Aorta (tissue), 5 donors: ENCODE measurements around the gene PKD1. TPM values are rescaled to one million over a fixed set of nuclear protein-coding genes. Genes with fewer than 3 reads are reported as not detected.

Source experiments
- ATAC-seq: fragments of 200-7000 bp; cut with Tn5 transposase; one replicate; pipeline ENCODE4 v1.9.1; 2022; ENCODE audit warnings: moderate library complexity; ENCODE audit not compliant: low FRiP score
- DNase-seq, 2 donors: peaks; one replicate each; pipeline ENCODE4 v3.0.0-alpha.2; 2020
- H3K27ac ChIP-seq, 2 donors: one replicate each; pipeline ENCODE4 v1.5.1; 2013; ENCODE audit warnings: low read length in 2 of 2, mild to moderate bottlenecking in 2 of 2, moderate library complexity in 2 of 2, control low read depth in 1 of 2, inconsistent platforms in 1 of 2, low read depth in 1 of 2
- H3K27me3 ChIP-seq, 2 donors: one replicate each; pipeline ENCODE4 v1.6.1; 2013; ENCODE audit warnings: control low read depth in 1 of 2, low read length in 1 of 2, mild to moderate bottlenecking in 1 of 2, moderate library complexity in 1 of 2; ENCODE audit not compliant: insufficient read depth in 2 of 2, control insufficient read depth in 1 of 2
- H3K36me3 ChIP-seq, 2 donors: one replicate each; pipeline ENCODE4 v1.6.1; 2013; ENCODE audit warnings: control low read depth in 1 of 2, low read length in 1 of 2, mild to moderate bottlenecking in 1 of 2; ENCODE audit not compliant: insufficient read depth in 2 of 2, control insufficient read depth in 1 of 2
- H3K4me1 ChIP-seq, 2 donors: one replicate each; pipeline ENCODE4 v1.6.1; 2013; ENCODE audit warnings: low read length in 2 of 2, control low read depth in 1 of 2, mild to moderate bottlenecking in 1 of 2, moderate library complexity in 1 of 2; ENCODE audit not compliant: insufficient read depth in 2 of 2, control insufficient read depth in 1 of 2
- H3K4me3 ChIP-seq, 2 donors: one replicate each; pipeline ENCODE4 v1.5.1; 2013; ENCODE audit warnings: low read length in 2 of 2, control low read depth in 1 of 2, mild to moderate bottlenecking in 1 of 2
- H3K9me3 ChIP-seq: one replicate; pipeline ENCODE4 v1.6.1; 2013; ENCODE audit warnings: mild to moderate bottlenecking, low read length; ENCODE audit not compliant: control insufficient read depth
- WGBS, 2 donors: extraction: QIAGEN DNeasy Blood & Tissue Kit; methylation state at CpG; one replicate each; pipeline ENCODE4 v1.1.7; 2013; 5-methylcytosine and 5-hydroxymethylcytosine counted together
- intact Hi-C, 2 donors: fragments of 100-400 bp; cut with DNase I; formaldehyde crosslinking; loops; one replicate each; pipeline versions ENCODE4 v1.14.2 to v1.15.0; 2022
- polyA plus RNA-seq, 2 donors: library from polyadenylated mRNA; stranded (reverse); fragments of 200-250 nt; gene quantifications; one replicate each; pipeline ENCODE4 v1.2.3, GENCODE V29; 2013
- total RNA-seq, 2 donors: library from RNA; stranded (reverse); fragmentation: NEBNext Ultra II Directional; extraction: Animal tissue kit (Norgen Biotek cat#: 25700); gene quantifications; one replicate each; pipeline ENCODE4 v1.2.1, GENCODE V29; 2021
- donor health status: healthy with polysubstance abuse.
- donor health status: Bipolar disorder and iron deficiency.
- donor health status: DM: no; HTN: no; CAD: no.
- donor health status: DM: no; HTN: no; CAD: no.
- donor health status: DM: yes; HTN: yes; CAD: no.

Gene PKD1
- total and polyA plus RNA-seq, 4 donors, result 42.8 to 337 (median 297) TPM

GRCh38 chr16:2155091-2155950 lies 19.6 kb upstream of the PKD1 start, which contains the start of gene TRAF7:
TSS of gene TRAF7 (plus strand) at chr16:2155782. CDS start at chr16:2163921, 8,139 bp downstream.
- H3K4me3 ChIP-seq, result peak within 1 kb of the TSS; percentile 58 to 72
- 0% methylated on average over 57 to 94 of the region's 94 CpGs for WGBS, 2 donors
- ATAC-seq, result peak; percentile 95
- no peaks in the 10 kb centered on the region for H3K9me3 ChIP-seq
- DNase-seq, result peak; percentile 99
- H3K27me3 ChIP-seq, result no peaks in the 10 kb centered on the region
- intact Hi-C loops, result loop anchor here (1.0 to 10.0 kb wide), 2 partner anchors 68 to 99 kb away; partner anchors contain the start of genes E4F1 (in 1 of the 2) and ECI1 (in 1 of the 2)
- H3K4me1 ChIP-seq, result no peaks in the 10 kb centered on the region
- no peaks in the 10 kb centered on the region for H3K36me3 ChIP-seq
- peak within 1 kb of the TSS in 1 of 2 donors; percentile 33 for H3K27ac ChIP-seq

DNA sequence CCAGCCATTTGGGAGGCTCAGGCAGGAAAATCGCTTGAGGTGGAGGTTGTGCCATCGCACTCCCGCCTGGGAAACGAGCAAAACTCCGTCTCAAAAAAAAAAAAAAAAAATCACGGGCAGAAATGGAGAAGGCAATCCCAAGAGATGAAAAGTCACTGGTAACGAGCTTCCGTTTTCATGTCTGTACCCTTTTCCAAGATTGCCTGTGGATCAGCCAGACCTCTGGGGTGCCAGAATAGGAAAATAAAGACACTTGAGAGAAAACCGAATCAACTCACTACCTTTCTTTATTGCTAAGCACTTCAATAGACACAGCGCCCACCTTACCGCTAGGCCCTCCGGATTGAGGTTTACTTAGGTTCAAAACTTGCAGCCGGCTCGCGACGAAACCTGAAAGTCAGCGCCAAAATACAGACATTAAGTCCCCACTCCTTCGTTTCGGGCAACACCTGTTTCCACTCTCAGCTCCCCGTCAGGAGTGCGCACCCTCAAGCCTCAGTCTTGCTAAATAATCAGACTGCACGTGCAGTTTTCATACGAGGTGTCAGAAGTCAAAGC lies 18.9 kb upstream of the PKD1 start:
- H3K4me1 ChIP-seq, result no peaks in the 10 kb centered on the region

GRCh38 chr16:2152695-2153506 lies 17.2 kb upstream of the PKD1 start:
- Histone ChIP-seq H3K27ac (peak overlapping the region in 1 of 2 donors; percentile 10), H3K4me1 (no peaks in the 10 kb centered on the region), H3K27me3 (no peaks in the 10 kb centered on the region), H3K9me3 (no peaks in the 10 kb centered on the region), H3K36me3 (no peaks in the 10 kb centered on the region), H3K4me3 (peak overlapping the region in 1 of 2 donors; percentile 20)
- 20 to 26% methylated on average over 25 of the region's 25 CpGs for WGBS, 2 donors
- intact Hi-C loops, result loop anchor here in 1 of 2 donors (5.0 to 10.0 kb wide), 2 partner anchors 102 to 131 kb away; partner anchors contain the start of gene ECI1
- peak in 1 of 2 donors; percentile 80 for DNase-seq
- ATAC-seq, result no peak

More for the DNA sequence above, 18.9 kb upstream of the PKD1 start:
- peak in 1 of 2 donors; percentile 72 for DNase-seq
- H3K27ac ChIP-seq, result no peak overlapping the region
- H3K36me3 ChIP-seq, result no peaks in the 10 kb centered on the region
- ATAC-seq, result no peak
- no peaks in the 10 kb centered on the region for H3K9me3 ChIP-seq
- no peaks in the 10 kb centered on the region for H3K27me3 ChIP-seq
- intact Hi-C loops, result loop anchor here (1.0 to 10.0 kb wide), 3 partner anchors 69 to 132 kb away; partner anchors contain the start of genes E4F1 (in 1 of the 2) and ECI1 (in 1 of the 2)
- H3K4me3 ChIP-seq, result peak overlapping the region; percentile 58 to 72
- 2% methylated on average over 23 of the region's 23 CpGs for WGBS, 2 donors

DNA sequence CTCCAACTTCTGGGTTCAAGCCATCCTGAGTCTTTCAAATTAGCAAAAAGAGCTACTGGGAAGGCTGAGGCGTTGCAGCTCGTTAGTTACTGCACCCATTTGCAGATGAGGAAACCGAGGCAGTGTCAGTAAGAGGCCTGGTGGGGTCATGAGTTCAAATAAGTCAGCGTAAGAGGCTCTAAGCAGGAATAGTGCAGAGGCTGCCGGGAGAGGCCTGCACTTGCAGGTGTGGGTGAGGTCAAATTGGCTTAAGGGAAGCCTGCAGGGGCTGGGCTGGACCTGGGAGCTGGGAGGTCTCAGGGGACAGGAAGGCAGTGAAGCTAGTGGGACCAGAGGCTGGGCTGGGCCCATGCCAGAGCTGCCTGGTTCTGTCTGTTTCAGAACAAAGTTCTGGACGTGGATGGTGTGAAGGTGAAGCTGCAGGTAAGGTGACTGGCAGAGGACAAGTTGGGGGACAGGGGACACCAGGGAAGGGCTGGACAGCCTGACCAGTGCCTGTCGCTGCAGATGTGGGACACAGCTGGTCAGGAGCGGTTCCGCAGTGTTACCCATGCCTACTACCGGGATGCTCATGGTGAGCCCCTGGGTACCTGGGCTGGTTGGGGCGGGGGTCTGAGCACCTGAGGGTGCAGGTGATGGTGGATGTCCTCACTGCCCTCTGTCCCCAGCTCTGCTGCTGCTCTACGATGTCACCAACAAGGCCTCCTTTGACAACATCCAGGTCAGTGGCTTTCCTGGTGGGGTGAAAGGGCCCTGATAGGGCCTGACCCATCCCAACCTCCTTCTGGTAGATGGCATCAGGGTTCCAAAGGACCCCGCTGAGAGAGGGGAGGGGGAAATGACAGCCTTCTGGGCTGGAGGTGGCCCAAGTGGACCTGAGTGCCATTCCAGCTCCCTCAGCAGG lies 15.7 kb upstream of the PKD1 start:
- 69 to 76% methylated on average over 13 of the region's 13 CpGs for WGBS, 2 donors
- DNase-seq, result no peak
- Histone ChIP-seq H3K27me3 (no peaks in the 10 kb centered on the region), H3K27ac (no peak overlapping the region), H3K4me3 (no peak overlapping the region), H3K4me1 (no peaks in the 10 kb centered on the region), H3K9me3 (no peaks in the 10 kb centered on the region), H3K36me3 (no peaks in the 10 kb centered on the region)
- ATAC-seq, result no peak
- intact Hi-C loops, result loop anchor here in 1 of 2 donors (5.0 to 10.0 kb wide), 2 partner anchors 103 to 129 kb away; partner anchors contain the start of gene ECI1

DNA sequence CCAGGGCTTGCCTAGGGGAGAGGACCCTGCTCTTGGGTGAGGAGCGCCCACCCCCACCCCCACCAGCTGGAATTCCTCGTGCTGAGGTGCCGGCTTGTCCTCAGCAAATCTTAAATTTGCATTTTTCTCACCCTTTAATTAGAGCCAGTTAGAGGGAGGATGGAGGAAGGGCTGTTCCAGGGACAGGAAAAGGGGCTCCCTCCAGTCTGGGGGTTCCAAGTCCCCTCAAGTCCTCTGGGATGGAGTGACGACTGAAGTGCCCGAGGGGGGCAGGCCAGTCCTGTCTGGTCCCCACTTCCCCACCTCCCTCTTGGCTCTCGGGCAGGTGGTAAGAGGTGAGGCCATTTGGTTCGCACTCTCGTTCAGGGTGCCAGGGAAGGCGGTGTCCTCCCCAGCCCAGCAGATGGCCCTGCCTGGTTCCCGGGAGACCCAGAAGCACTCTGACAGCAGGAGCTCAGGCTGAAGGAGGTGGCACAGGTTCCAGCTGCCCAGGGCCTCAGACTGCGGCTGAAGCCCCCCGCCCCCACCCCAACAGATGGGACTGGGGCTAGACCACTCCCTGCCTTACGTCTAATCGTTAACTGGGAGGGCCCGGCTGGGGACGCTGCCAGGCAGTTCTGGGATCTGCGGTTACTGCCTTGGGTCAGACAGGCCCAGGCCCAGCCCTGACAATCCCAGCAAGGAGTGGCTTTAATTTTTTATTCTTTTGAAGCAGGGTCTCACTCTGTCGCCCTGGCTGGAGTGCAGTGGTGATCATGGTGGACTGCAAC lies 14.9 kb upstream of the PKD1 start:
- DNase-seq (no peak), ATAC-seq (no peak)
- Histone ChIP-seq H3K4me1 (no peaks in the 10 kb centered on the region), H3K36me3 (no peaks in the 10 kb centered on the region), H3K27ac (no peak overlapping the region), H3K27me3 (no peaks in the 10 kb centered on the region), H3K4me3 (no peak overlapping the region), H3K9me3 (no peaks in the 10 kb centered on the region)
- intact Hi-C loops, result loop anchor here in 1 of 2 donors (5.0 to 10.0 kb wide), 2 partner anchors 104 to 128 kb away; partner anchors contain the start of gene ECI1
- 59 to 62% methylated on average over 18 of the region's 18 CpGs for WGBS, 2 donors

GRCh38 chr16:2149630-2150417 lies 14.1 kb upstream of the PKD1 start:
- H3K4me3 ChIP-seq, result no peak overlapping the region
- intact Hi-C loops, result loop anchor here in 1 of 2 donors (5.0 to 10.0 kb wide), 2 partner anchors 105 to 128 kb away; partner anchors contain the start of gene ECI1
- H3K36me3 ChIP-seq, result no peaks in the 10 kb centered on the region
- ATAC-seq (no peak), DNase-seq (peak in 1 of 2 donors; percentile 75)
- 69% methylated on average over 24 of the region's 24 CpGs for WGBS, 2 donors
- no peaks in the 10 kb centered on the region for H3K4me1 ChIP-seq
- no peak overlapping the region for H3K27ac ChIP-seq
- no peaks in the 10 kb centered on the region for H3K27me3 ChIP-seq
- no peaks in the 10 kb centered on the region for H3K9me3 ChIP-seq
